ENCODE data around the gene CNFN.

The CNFN gene

DNA sequence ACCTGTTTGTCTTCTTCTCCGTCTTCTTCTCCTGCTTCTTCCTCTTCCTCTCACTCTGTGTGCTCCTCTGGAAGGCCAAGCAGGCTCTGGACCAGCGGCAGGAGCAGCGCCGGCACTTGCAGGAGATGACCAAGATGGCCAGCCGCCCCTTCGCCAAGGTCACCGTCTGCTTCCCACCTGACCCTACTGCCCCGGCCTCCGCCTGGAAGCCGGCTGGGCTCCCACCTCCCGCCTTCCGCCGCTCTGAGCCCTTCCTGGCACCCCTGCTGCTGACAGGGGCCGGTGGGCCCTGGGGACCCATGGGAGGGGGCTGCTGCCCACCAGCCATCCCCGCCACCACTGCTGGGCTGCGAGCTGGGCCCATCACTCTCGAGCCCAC lies 13.9 kb downstream of the CNFN start:
- in situ Hi-C loops (cut with MboI; ENCODE audit: low sequenced_read_pairs): no loop called here

DNA sequence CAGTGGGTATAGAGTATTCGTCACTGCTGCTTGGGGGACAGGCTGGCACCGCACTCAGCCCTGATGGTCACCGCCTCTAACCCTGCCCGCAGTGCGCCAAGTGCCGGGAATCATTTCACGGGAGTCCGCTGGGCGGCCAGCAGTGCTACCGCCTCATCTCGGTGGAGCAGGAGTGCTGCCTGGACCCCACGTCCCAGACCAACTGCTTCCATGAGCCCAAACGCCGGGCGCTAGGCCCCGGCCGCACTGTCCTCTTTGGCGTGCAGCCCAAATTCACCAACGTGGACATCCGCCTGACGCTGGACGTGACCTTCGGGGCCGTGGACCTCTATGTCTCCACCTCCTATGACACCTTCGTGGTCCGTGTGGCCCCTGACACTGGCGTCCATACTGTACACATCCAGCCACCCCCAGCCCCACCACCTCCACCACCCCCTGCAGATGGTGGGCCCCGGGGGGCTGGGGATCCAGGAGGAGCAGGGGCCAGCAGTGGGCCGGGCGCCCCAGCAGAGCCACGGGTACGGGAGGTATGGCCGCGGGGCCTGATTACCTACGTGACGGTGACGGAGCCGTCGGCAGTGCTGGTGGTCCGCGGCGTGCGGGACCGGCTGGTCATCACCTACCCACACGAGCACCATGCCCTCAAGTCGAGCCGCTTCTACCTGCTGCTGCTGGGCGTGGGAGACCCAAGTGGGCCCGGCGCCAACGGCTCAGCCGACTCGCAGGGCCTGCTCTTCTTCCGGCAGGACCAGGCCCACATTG lies 14.5 kb downstream of the CNFN start:
- in situ Hi-C loops (cut with MboI; ENCODE audit: low sequenced_read_pairs): no loop called here

DNA sequence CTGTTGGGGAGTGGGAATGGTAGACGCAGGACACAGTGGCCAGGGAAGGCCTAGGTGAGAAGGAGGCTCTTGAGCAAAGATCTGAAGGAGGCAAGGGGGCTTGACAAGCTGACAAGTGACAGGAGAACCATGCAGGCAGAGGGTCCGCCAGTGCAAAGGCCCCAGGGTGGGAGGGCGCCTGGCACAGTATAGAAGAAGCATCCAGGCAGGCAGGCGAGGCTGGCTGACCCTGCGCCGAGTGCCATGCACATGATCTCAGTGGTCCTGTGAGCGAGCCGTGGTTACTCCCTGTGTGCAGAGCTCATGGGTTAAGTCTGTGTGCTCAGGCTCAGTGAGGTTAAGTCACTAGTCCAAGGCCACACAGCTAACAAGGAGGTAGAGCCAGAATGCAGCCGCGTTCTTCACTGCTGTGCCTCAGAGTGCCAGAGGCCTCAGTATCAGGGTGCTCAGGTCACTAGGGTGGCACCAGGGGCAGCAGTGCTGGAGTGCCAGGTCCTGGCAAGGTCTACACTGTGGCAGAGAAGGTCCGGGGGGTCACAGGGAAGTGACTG lies 15.2 kb downstream of the CNFN start:
- in situ Hi-C loops (cut with MboI; ENCODE audit: low sequenced_read_pairs): no loop called here

DNA sequence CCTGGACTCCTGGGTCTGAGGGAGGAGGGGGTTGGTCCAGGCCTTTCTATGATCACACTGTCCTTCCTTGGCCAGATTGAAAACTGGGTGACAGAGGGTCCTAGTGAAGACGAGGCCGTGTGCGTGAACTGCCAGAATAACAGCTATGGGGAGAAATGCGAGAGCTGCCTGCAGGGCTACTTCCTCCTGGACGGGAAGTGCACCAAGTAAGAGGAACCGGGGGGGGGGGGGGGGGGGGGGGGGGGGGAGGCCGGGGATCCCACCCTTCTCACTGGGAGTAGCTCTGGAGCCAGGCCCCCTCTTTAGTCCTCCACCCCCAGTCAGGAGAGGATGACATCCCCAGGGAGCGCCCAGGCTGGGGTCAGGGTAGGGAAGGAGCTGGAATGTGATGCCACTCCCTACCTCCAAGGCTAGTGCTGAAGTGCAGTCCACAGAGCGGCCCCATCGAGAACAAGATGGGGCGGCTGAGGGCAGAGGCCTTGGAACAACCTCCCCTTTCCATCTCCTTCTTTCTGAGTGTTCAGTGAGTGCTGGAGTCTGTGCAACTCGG lies 19.4 kb downstream of the CNFN start:
- in situ Hi-C loops (cut with MboI; ENCODE audit: low sequenced_read_pairs): no loop called here

DNA sequence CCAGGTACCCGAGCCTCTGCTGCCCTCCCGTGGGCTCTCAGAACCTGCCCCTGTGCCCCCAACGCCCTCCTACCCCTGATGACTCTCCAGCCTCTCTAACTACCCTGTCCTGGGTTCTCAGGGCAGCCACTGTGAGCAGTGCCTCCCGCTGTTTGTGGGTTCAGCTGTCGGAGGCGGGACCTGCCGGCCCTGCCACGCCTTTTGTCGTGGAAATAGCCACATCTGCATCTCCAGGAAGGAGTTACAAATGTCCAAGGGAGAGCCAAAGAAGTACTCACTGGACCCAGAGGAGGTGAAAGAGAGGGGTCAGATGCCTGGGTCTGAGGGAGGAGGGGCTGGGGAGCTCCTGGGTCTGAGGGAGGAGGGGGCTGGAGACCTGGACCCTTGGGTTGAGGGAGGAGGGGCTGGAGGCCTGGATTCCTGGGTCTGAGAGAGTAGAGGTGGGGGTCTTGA lies 20.0 kb downstream of the CNFN start:
- in situ Hi-C loops (cut with MboI; ENCODE audit: low sequenced_read_pairs): no loop called here

DNA sequence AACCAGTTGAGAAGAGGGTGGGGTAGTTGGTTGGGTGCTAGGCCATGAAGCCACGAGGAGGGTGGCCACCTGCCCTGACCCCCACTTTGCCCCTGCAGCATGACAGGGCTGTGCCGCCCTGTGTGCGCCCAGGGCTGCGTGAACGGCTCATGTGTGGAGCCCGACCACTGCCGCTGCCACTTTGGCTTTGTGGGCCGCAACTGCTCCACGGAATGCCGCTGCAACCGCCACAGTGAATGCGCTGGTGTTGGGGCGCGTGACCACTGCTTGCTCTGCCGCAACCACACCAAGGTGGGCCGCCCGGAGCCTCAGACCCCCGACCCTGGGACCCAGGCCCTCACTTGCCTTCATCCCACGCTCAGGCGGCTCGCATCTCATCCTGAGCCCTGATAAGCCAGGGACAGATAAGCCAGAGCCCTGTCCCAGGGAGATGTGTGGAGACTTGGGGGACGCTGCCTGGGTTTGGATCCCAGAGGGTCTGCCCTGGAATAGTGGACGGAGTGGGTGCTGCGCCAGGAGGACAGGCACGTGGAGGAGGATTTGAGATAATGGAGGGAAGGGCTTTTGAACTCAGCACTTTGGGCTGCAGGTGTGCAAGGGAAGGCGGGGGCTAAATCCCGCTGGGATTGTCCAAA lies 20.5 kb downstream of the CNFN start:
- in situ Hi-C loops (cut with MboI; ENCODE audit: low sequenced_read_pairs): no loop called here

DNA sequence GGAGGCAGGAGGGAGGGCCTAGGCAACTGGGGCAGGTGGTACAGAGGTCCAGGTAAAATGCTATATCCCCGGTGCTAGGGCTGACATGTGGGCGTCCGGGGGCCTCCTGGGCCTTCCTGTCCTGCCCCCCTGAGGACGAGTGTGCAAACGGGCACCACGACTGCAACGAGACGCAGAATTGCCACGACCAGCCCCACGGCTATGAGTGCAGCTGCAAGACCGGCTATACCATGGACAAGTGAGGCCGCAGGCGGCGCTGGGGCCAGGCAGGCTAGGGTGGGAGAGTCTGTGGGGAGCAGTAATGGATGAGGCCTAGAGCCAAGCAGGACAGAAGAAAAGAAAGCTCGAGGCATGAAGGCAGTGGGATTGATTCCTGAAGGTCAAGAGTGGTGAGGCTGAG lies 21.3 kb downstream of the CNFN start:
- in situ Hi-C loops (cut with MboI; ENCODE audit: low sequenced_read_pairs): no loop called here

DNA sequence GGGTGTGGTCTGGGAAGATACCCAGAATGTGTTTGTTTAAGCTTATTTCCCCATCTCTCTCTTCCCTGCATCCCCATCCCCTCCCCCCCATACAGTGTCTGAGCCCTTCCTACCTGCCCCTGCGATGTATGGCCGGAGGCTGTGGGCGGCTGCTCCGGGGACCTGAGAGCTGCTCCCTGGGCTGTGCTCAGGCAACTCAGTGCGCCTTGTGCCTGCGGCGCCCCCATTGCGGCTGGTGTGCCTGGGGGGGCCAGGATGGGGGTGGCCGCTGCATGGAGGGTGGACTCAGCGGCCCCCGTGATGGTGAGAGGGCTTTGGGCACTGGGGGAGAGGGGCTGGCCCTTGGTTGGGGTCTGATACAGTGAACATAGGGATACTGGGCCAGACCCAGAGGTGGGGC lies 21.7 kb downstream of the CNFN start:
- in situ Hi-C loops (cut with MboI; ENCODE audit: low sequenced_read_pairs): no loop called here

DNA sequence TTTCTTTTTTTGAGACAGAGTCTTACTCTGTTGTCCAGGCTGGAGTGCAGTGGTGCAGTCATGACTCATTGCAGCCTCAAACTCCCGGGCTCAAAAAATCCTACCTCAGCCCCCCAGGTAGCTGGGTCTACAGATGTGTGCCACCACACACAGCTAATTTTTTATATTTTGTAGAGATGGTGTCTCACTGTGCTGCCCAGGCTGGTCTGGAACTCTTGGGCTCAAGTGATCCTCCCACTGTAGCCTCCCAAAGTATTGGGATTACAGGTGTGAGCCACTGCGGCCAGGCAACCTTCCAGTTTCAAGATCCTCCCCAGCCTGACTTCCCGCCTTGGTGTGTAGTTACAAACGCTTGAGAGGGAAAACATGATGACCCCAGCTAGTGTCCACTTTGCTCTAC lies 22.2 kb downstream of the CNFN start:
- in situ Hi-C loops (cut with MboI; ENCODE audit: low sequenced_read_pairs): no loop called here

DNA sequence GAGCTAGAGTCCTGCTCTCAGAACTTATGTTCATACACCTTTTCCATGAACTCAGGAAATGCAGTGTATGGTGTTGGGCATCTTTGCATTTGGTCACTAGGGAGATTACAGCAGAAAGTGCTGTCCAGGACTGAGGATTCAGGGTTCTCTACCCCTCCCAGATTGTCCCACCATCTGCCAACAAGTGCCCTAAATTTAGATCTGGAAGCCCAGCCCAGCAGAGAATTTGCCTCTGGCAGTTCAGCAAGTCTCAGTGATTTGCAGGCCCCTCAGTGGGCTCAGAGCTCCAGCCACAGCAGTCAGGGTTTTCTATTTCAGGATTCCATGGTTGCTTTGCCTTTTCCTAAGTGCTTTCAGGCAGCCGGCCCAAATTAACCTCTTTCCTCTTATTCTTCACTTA lies 23.4 kb downstream of the CNFN start:
- in situ Hi-C loops (cut with MboI; ENCODE audit: low sequenced_read_pairs): no loop called here

DNA sequence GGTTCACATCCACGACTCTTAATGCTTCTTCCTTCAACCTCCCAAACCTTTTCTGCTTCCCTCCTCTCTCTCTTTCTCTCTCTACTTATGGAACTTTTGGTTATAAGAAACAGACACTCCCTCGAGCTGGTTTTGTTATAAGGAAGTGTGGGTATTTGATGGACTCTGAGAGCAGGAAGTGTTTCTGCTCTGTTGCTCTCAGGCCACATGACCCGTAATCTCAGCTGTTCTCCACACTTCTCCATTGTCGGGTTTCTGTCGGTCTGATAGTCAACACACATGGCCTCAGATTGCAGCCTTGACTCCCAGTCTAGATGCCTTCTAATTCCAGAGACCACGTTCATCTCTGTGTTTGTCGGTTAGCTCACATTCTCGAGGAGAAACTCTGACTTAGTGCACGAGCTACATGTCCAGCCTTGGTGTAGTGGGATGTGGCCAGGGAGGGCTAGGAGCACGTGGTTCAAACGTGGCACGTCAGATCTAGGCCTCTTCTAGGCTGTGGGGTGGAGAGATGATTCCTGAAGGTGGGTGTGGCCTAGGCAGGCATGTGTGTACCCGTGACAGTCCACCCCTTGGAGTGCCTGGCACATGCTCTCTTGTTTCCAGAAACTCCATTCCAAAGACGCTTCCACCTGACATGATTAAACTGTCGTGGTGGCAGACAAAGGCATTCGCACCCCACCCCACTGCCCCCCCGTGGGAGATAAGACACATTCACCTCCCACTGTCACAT lies 26.3 kb downstream of the CNFN start:
- in situ Hi-C loops (cut with MboI; ENCODE audit: low sequenced_read_pairs): no loop called here

DNA sequence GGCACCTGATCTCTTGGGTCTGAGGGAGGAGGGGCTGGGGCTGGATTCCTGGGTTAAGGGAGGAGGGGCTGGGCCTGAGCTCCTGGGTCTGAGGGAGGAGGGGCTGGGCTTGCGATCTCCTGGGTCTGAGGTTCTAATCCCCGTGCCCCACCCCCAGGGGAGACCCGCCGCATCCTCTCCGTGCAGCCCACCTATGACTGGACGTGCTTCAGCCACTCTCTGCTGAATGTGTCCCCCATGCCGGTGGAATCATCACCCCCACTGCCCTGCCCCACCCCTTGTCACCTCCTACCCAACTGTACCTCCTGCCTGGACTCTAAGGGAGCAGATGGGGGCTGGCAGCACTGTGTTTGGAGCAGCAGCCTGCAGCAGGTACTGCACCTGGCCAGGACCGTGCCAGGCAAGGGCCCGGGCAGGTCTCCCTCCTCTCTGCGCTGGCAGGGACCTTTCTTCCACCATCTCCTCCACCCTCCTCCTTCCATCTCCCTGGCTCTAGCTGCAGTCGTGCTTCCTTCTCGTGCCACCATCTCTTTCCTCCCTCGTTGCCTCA lies 27.1 kb downstream of the CNFN start:
- in situ Hi-C loops (cut with MboI; ENCODE audit: low sequenced_read_pairs): no loop called here

DNA sequence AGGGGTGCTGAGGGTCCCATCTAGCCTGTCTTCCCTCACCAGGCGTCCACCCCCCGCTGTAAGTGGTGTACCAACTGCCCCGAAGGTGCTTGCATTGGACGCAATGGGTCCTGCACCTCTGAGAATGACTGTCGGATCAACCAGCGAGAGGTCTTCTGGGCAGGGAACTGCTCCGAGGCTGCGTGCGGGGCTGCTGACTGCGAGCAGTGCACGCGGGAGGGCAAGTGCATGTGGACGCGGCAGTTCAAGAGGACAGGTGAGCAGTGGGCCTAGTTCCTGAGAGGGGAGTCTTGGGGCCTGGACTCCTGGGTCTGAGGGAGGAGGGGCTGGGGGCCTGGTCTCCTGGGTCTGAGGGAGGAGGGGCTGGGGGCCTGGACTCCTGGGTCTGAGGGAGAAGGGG lies 27.8 kb downstream of the CNFN start:
- in situ Hi-C loops (cut with MboI; ENCODE audit: low sequenced_read_pairs): no loop called here

DNA sequence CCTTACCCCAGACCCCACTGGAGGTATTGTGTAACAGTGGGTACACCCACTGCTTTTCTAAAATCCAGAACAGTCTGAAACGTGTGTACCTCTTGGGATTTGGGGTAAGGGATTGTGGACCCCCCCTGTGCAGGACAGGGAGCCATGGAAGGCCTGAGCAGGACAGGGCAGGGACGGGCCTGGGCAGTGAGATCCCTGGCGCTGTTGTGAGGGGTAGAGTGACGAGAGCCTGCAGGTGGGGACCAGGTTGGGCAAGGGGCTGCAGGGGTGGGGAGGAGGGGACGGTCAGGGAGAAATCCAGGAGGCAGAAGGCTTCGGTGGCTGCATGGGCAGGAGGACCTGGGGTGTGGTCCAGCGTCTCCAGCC lies 28.6 kb downstream of the CNFN start:
- in situ Hi-C loops (cut with MboI; ENCODE audit: low sequenced_read_pairs): no loop called here

DNA sequence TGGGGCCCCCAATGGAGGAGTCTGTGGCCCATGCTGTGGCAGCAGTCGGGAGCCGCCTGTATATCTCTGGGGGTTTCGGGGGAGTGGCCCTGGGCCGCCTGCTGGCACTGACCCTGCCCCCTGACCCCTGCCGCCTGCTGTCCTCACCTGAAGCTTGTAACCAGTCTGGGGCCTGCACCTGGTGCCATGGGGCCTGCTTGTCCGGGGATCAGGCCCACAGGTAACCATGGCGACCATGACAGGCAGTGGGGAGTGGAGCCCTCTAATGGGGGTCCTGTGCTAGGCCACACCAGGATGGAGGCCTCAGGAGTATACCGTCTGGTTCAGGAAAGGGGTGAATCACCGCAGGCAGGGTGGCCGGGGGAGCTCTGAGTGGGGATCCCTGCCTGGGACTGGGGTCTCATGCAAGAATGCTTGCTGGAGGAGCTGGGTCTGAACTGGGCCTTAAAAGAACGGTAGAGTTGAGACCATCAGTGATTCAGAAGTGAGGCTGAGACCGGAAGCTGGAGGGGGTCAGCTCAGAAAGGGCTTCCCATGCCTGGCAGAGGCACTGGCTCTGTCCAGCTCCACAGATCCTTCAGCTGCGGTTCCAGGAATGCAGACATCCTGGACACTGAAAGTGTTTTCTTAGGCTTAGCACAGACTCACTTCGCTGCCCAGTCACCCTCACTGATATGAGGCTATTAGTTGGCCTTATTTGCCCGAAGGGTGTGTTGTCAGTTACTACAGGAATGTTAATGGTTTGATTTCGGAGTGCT lies 29.1 kb downstream of the CNFN start:
- in situ Hi-C loops (cut with MboI; ENCODE audit: low sequenced_read_pairs): no loop called here

DNA sequence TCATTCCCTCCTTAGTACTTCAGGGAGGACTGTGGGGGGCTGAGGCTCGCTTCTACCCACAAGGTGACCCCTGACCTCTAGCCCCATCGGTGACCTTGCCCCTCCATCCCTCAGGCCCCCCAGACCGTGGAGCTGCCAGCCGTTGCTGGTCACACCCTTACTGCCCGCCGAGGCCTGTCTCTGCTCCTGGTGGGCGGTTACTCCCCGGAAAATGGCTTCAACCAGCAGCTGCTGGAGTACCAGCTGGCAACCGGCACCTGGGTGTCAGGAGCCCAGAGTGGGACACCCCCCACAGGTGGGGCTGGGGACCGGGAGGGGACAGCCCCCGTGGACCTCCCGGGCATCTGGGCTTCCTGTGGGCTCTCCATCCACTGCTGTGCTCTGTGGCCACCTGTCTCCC lies 32.8 kb downstream of the CNFN start:
- in situ Hi-C loops (cut with MboI; ENCODE audit: low sequenced_read_pairs): no loop called here

DNA sequence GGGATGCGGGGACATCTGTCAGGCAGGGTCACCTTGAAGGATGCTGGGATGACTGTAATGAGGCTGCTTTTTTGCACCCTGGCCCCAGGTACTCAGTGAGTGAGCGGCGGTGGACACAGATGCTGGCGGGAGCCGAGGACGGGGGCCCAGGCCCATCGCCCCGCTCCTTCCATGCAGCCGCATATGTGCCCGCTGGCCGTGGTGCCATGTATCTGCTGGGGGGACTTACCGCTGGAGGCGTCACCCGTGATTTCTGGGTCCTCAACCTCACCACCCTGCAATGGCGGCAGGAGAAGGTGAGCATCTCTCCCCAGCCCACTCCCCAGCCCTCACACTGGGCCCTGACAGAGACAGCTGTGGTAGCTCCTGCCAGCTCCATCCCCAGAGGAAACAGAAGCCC lies 33.4 kb downstream of the CNFN start:
- in situ Hi-C loops (cut with MboI; ENCODE audit: low sequenced_read_pairs): no loop called here

DNA sequence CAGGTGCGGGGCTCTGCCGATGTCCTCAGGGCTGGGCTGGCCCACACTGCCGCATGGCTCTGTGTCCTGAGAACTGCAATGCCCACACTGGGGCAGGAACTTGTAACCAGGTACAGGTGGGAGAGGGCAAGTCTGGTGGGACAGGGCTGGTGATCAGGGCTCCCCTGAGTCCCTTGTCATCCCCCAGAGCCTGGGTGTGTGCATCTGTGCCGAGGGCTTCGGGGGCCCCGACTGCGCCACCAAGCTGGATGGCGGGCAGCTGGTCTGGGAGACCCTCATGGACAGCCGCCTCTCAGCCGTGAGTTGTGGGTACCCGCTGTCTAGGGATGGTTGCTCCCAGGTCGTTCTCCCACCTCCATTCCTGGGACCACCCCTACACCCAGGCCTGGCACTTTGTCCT lies 34.2 kb downstream of the CNFN start:
- in situ Hi-C loops (cut with MboI; ENCODE audit: low sequenced_read_pairs): no loop called here

DNA sequence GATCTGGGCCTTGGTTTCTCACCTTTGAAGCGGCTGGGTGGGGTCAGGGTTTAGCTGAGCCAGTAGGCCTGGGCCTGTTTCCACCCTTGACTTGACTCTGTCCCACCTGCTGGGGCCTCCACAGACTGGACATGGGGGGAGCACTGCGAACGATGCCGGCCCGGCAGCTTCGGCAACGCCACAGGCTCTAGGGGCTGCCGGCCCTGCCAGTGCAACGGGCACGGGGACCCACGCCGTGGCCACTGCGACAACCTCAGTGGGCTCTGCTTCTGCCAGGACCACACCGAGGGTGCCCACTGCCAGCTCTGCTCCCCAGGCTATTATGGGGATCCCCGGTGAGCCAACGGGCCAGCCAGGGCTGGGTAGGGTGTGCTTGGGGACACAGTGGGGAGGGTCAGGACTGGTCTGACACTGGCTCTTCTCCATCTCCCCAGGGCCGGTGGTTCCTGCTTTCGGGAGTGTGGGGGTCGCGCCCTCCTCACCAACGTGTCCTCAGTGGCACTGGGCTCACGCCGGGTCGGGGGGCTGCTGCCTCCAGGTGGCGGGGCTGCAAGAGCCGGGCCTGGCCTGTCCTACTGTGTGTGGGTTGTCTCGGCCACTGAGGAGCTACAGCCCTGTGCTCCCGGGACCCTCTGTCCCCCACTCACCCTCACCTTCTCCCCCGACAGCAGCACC lies 36.6 kb downstream of the CNFN start:
- in situ Hi-C loops (cut with MboI; ENCODE audit: low sequenced_read_pairs): no loop called here
